Stimulated activated CD8-positive, alpha-beta memory T cell treated with anti-CD3 and anti-CD28 coated beads, Interleukin-7, amount 100 ng/mL, for 4 hours (primary cell): ENCODE data around the gene TXK.

Experiments
- DNase-seq, 2 donors: peaks; one replicate each; pipeline ENCODE4 v3.0.0-alpha.2; 2020; ENCODE audit warnings: low read depth in 2 of 2

The TXK gene

GRCh38 chr4:48051078-48051477 is 83.0 kb downstream of the TXK start:
- no peak for DNase-seq

- DNase-seq: no peak
Observed at GRCh38 chr4:48049483-48049882, 84.6 kb downstream of the TXK start.

- no peak for DNase-seq
Observed at GRCh38 chr4:48047896-48048295, 86.2 kb downstream of the TXK start.

GRCh38 chr4:48047421-48047844 is 86.6 kb downstream of the TXK start:
- DNase-seq: peak; percentile 70 to 82

- DNase-seq: no peak
Observed at GRCh38 chr4:48046059-48046458, 88.0 kb downstream of the TXK start.

GRCh38 chr4:48044298-48044697 is 89.8 kb downstream of the TXK start:
- no peak for DNase-seq

- no peak for DNase-seq
Observed at GRCh38 chr4:48043504-48043903, 90.5 kb downstream of the TXK start.

- no peak for DNase-seq
Observed at GRCh38 chr4:48042979-48043461, 91.0 kb downstream of the TXK start.

- no peak for DNase-seq
Observed at GRCh38 chr4:48041535-48042137, 92.4 kb downstream of the TXK start.

GRCh38 chr4:48039561-48039960 is 94.5 kb downstream of the TXK start:
- no peak for DNase-seq

- no peak for DNase-seq
Observed at GRCh38 chr4:48038666-48039065, 95.4 kb downstream of the TXK start.

- no peak for DNase-seq
Observed at GRCh38 chr4:48037117-48037462, 97.0 kb downstream of the TXK start.

GRCh38 chr4:48035952-48036351 is 98.1 kb downstream of the TXK start:
- no peak for DNase-seq

GRCh38 chr4:48033825-48034413 is 100.1 kb downstream of the TXK start:
- peak; percentile 38 to 49 for DNase-seq

GRCh38 chr4:48033412-48033811 is 100.6 kb downstream of the TXK start:
- DNase-seq: no peak

- DNase-seq: no peak
Observed at GRCh38 chr4:48032721-48033120, 101.3 kb downstream of the TXK start.

GRCh38 chr4:48031802-48032525 is 102.1 kb downstream of the TXK start:
- no peak for DNase-seq

GRCh38 chr4:48030470-48030869 is 103.6 kb downstream of the TXK start:
- no peak for DNase-seq

GRCh38 chr4:48028696-48029095 is 105.4 kb downstream of the TXK start:
- no peak for DNase-seq

GRCh38 chr4:48027653-48028052 is 106.4 kb downstream of the TXK start:
- DNase-seq: no peak

- no peak for DNase-seq
Observed at GRCh38 chr4:48025005-48025404, 109.0 kb downstream of the TXK start.

GRCh38 chr4:48024522-48024921 is 109.5 kb downstream of the TXK start:
- DNase-seq: no peak

GRCh38 chr4:48022192-48022799 is 111.8 kb downstream of the TXK start:
- DNase-seq: no peak
